Measurements from ENCODE around the gene POLG.

The POLG gene

DNA sequence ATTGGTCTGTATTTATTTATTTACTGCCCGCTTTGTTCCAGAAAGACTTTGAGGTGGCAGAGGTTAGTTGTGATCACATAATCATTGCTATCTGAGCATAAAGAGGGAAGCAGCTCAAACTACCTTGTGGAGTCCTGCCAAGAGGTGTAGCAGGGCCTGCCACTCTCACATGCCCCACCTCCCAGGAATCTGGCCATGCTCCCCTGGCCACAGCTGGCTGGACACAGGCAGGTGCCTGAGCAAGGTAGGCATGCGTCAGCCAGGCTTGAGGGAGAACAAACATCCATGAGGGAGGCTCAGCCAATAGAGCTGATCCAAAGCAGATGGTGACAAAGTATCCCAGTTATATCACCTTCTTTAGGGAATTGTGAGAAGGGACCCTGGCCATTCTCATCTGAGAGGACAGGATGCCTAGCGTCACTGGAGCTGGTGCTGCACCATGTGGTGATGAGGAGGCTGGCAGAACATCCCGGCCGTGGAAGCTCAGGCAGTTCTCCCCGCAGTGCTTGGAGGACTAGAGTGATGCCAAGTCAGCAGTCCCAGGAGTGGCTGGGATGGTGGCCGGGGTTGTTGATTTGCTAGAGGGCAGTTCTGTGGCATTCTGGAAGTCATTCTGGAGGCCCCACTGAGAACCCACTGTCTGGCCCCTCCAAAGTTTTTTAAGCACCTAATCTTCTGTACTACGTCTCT lies 6.8 kb upstream of the POLG start:
- no peak overlapping the region for H3K27ac ChIP-seq
- intact Hi-C loops (cut with DNase I; ENCODE audit: low total_unique reads) = no loop called here

GRCh38 chr15:89340573-89340972 lies 5.9 kb upstream of the POLG start:
- DNase-seq = no peak
- H3K4me1 ChIP-seq = peaks cover 0 to 4% (median 2%) of the 10 kb centered on the region in 4 donors
- no peaks in the 10 kb centered on the region for H3K36me3 ChIP-seq
- TF ChIP-seq, protein P1, sequence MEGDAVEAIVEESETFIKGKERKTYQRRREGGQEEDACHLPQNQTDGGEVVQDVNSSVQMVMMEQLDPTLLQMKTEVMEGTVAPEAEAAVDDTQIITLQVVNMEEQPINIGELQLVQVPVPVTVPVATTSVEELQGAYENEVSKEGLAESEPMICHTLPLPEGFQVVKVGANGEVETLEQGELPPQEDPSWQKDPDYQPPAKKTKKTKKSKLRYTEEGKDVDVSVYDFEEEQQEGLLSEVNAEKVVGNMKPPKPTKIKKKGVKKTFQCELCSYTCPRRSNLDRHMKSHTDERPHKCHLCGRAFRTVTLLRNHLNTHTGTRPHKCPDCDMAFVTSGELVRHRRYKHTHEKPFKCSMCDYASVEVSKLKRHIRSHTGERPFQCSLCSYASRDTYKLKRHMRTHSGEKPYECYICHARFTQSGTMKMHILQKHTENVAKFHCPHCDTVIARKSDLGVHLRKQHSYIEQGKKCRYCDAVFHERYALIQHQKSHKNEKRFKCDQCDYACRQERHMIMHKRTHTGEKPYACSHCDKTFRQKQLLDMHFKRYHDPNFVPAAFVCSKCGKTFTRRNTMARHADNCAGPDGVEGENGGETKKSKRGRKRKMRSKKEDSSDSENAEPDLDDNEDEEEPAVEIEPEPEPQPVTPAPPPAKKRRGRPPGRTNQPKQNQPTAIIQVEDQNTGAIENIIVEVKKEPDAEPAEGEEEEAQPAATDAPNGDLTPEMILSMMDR (IDR thresholded peaks at IDR 0.05) = no peak
- intact Hi-C loops (cut with DNase I; ENCODE audit: low total_unique reads) = no loop called here
- H3K27me3 ChIP-seq = peaks cover 0 to 23% of the 10 kb centered on the region in 2 donors
- no peak overlapping the region for H3K27ac ChIP-seq
- no peaks in the 10 kb centered on the region for H3K9me3 ChIP-seq
- no peak overlapping the region for H3K4me3 ChIP-seq

More for the DNA sequence above, 6.8 kb upstream of the POLG start:
- no peaks in the 10 kb centered on the region for H3K9me3 ChIP-seq
- H3K4me1 ChIP-seq = no peaks in the 10 kb centered on the region
- no peaks in the 10 kb centered on the region for H3K36me3 ChIP-seq
- DNase-seq = no peak
- no peak overlapping the region for H3K4me3 ChIP-seq
- TF ChIP-seq, protein P1 (IDR thresholded peaks at IDR 0.05) = no peak
- peaks cover 0 to 29% of the 10 kb centered on the region in 2 donors for H3K27me3 ChIP-seq

GRCh38 chr15:89338036-89338435 lies 3.4 kb upstream of the POLG start:
- Histone ChIP-seq H3K4me1 (peaks cover 0 to 20% (median 17%) of the 10 kb centered on the region in 4 donors), H3K36me3 (peaks cover 4 to 6% (median 5%) of the 10 kb centered on the region in 3 donors), H3K9me3 (no peaks in the 10 kb centered on the region), H3K27me3 (peaks cover 0 to 5% of the 10 kb centered on the region in 2 donors), H3K4me3 (no peak overlapping the region), H3K27ac (no peak overlapping the region)
- DNase-seq = peak in 1 of 2 donors; percentile 49
- TF ChIP-seq, protein P1 (IDR thresholded peaks at IDR 0.05) = no peak
- intact Hi-C loops (cut with DNase I; ENCODE audit: low total_unique reads) = no loop called here

- Histone ChIP-seq H3K36me3 (peaks cover 29 to 31% (median 30%) of the 10 kb centered on the region in 3 donors), H3K4me1 (peaks cover 0 to 45% (median 40%) of the 10 kb centered on the region in 4 donors), H3K27me3 (no peaks in the 10 kb centered on the region), H3K9me3 (no peaks in the 10 kb centered on the region), H3K4me3 (peak overlapping the region; percentile 87 to 90), H3K27ac (peak overlapping the region; percentile 54 to 61)
- peak in 1 of 2 donors; percentile 45 for DNase-seq
- TF ChIP-seq, protein P1 (IDR thresholded peaks at IDR 0.05) = no peak
- intact Hi-C loops (cut with DNase I; ENCODE audit: low total_unique reads) = no loop called here
Observed at GRCh38 chr15:89335298-89336041, 846 bp upstream of the POLG start.

DNA sequence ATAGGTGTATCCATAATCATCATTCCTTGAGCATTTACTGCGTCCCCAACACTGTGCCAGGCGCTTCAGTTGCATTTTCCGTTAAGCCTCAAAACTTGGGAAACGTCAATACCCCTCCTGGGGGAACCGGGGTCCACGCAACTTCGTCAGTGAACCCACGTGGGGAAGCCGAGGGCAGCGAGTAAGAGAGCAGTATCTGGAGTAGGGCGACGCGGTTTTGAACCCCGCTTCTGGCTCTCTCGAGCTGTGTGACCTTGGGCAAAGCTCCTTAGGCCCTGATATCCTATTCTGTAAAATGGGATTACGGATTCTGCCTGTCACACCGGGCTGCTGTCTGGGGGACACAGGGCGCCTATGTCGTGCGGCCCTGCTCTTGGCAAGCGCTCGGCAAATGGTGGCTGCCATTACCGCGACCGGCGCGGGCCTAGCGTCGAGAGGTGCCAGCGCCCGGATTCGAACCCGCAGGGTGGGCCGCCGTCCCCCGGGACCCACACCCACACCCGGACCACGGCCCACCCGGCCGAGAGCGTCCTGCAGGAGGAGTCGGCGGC lies 590 bp downstream of the POLG start:
- Histone ChIP-seq H3K36me3 (peaks cover 44 to 46% (median 45%) of the 10 kb centered on the region in 3 donors), H3K9me3 (no peaks in the 10 kb centered on the region), H3K4me3 (peak overlapping the region; percentile 87 to 90), H3K27ac (peak overlapping the region; percentile 82 to 90), H3K27me3 (no peaks in the 10 kb centered on the region), H3K4me1 (peaks cover 0 to 58% (median 45%) of the 10 kb centered on the region in 4 donors)
- TF ChIP-seq, protein P1 (IDR thresholded peaks at IDR 0.05) = no peak
- DNase-seq = peak in 1 of 2 donors; percentile 20
- intact Hi-C loops (cut with DNase I; ENCODE audit: low total_unique reads) = no loop called here

Measured in tibial artery (tissue), 4 donors.